Measurements from ENCODE around the gene UNC13A. TPM values are rescaled to one million over a fixed set of nuclear protein-coding genes. Genes with fewer than 3 reads are reported as not detected.

UNC13A gene
- total RNA-seq, 3 donors from 2014 or later (not counting 1 experiment from before 2014, with no cell fraction given), result not detected

- ATAC-seq (no peak), DNase-seq (no peak)
- H3K27me3 Mint-ChIP-seq (ENCODE audit: low read depth in 2 of 2), result no peaks in the 10 kb centered on the region
- intact Hi-C loops (cut with micrococcal nuclease), result loop anchor here (2.0 kb wide), 1 partner anchor 36 kb away; no protein-coding TSS in a partner anchor
- no peaks in the 10 kb centered on the region for H3K9me3 ChIP-seq (ENCODE audit: control insufficient read depth, insufficient read depth, low read length)
- no peak overlapping the region for H3K4me3 ChIP-seq (ENCODE audit: low read length)
- H3K27ac Mint-ChIP-seq, result no peak overlapping the region
- H3K9me3 Mint-ChIP-seq, result no peaks in the 10 kb centered on the region
- no peak overlapping the region for H3K27ac ChIP-seq (ENCODE audit: low read length)
- H3K36me3 Mint-ChIP-seq, result no peaks in the 10 kb centered on the region
- TF ChIP-seq, protein P1, sequence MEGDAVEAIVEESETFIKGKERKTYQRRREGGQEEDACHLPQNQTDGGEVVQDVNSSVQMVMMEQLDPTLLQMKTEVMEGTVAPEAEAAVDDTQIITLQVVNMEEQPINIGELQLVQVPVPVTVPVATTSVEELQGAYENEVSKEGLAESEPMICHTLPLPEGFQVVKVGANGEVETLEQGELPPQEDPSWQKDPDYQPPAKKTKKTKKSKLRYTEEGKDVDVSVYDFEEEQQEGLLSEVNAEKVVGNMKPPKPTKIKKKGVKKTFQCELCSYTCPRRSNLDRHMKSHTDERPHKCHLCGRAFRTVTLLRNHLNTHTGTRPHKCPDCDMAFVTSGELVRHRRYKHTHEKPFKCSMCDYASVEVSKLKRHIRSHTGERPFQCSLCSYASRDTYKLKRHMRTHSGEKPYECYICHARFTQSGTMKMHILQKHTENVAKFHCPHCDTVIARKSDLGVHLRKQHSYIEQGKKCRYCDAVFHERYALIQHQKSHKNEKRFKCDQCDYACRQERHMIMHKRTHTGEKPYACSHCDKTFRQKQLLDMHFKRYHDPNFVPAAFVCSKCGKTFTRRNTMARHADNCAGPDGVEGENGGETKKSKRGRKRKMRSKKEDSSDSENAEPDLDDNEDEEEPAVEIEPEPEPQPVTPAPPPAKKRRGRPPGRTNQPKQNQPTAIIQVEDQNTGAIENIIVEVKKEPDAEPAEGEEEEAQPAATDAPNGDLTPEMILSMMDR (IDR thresholded peaks at IDR 0.05), result no peak
- peaks cover 8 to 45% of the 10 kb centered on the region in 2 donors for H3K4me1 Mint-ChIP-seq
- H3K4me1 ChIP-seq (ENCODE audit: control insufficient read depth, insufficient read depth, low read length), result peaks cover 3% of the 10 kb centered on the region
- H3K4me3 Mint-ChIP-seq, result no peak overlapping the region
- peaks cover 51% of the 10 kb centered on the region for H3K36me3 ChIP-seq (ENCODE audit: control insufficient read depth, insufficient read depth, low read length)
- WGBS (ENCODE audit: insufficient coverage), result 94% methylated on average over 62 of the region's 62 CpGs
- H3K27me3 ChIP-seq (ENCODE audit: control insufficient read depth, insufficient read depth, low read length), result no peaks in the 10 kb centered on the region
Observed at GRCh38 chr19:17726964-17727773, 39.0 kb upstream of the UNC13A start.

- H3K36me3 ChIP-seq (ENCODE audit: control insufficient read depth, insufficient read depth, low read length), result peaks cover 54% of the 10 kb centered on the region
- no peak overlapping the region for H3K27ac ChIP-seq (ENCODE audit: low read length)
- DNase-seq, result no peak
- peaks cover 12% of the 10 kb centered on the region for H3K4me1 ChIP-seq (ENCODE audit: control insufficient read depth, insufficient read depth, low read length)
- Mint-ChIP-seq H3K36me3 (no peaks in the 10 kb centered on the region), H3K4me3 (no peak overlapping the region), H3K27me3 (ENCODE audit: low read depth in 2 of 2) (no peaks in the 10 kb centered on the region), H3K4me1 (peaks cover 13 to 45% of the 10 kb centered on the region in 2 donors), H3K27ac (no peak overlapping the region), H3K9me3 (no peaks in the 10 kb centered on the region)
- H3K4me3 ChIP-seq (ENCODE audit: low read length), result no peak overlapping the region
- H3K9me3 ChIP-seq (ENCODE audit: control insufficient read depth, insufficient read depth, low read length), result no peaks in the 10 kb centered on the region
- 96% methylated on average over 59 of the region's 59 CpGs for WGBS (ENCODE audit: insufficient coverage)
- ATAC-seq, result no peak
- TF ChIP-seq, protein P1 (IDR thresholded peaks at IDR 0.05), result no peak
- H3K27me3 ChIP-seq (ENCODE audit: control insufficient read depth, insufficient read depth, low read length), result no peaks in the 10 kb centered on the region
- intact Hi-C loops (cut with micrococcal nuclease), result loop anchor here (2.0 kb wide), 1 partner anchor 37 kb away; no protein-coding TSS in a partner anchor
Observed at GRCh38 chr19:17726136-17726741, 38.1 kb upstream of the UNC13A start.

DNA sequence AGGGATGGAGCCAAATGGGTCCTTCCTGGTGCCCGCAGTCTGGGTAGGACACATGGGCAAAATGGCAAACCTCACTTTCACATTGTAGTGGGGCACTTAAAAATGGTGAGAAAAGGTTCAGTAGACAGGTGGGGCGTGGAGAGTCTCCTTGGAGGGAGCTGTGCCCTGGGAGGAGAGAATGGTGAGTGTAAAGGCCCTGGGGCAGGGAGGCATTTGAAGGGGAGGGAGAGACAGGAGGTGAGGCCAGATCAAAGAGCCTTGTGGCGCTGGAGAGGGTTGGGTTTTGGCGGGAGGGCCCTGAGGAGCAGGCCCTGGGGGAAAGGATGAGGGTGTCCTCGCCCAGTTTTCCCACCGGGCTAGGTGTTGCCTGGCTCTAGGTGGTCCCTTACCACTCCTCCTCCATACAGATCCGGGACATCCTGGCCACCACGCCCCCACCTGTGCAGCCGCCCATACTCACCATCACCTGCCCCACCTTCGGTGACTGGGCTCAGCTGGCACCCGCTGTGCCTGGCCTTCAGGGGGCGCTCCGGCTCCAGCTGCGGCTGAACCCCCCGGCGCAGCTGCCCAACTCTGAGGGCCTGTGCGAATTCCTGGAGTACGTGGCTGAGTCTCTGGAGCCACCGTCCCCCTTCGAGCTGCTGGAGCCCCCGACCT is 37.4 kb upstream of the UNC13A start:
- Mint-ChIP-seq H3K4me1 (peaks cover 18 to 45% of the 10 kb centered on the region in 2 donors), H3K4me3 (no peak overlapping the region), H3K36me3 (no peaks in the 10 kb centered on the region), H3K9me3 (no peaks in the 10 kb centered on the region), H3K27ac (peak overlapping the region in 1 of 2 donors; percentile 33), H3K27me3 (ENCODE audit: low read depth in 2 of 2) (no peaks in the 10 kb centered on the region)
- Histone ChIP-seq H3K27ac (ENCODE audit: low read length) (no peak overlapping the region), H3K9me3 (ENCODE audit: control insufficient read depth, insufficient read depth, low read length) (no peaks in the 10 kb centered on the region), H3K4me1 (ENCODE audit: control insufficient read depth, insufficient read depth, low read length) (peaks cover 19% of the 10 kb centered on the region), H3K36me3 (ENCODE audit: control insufficient read depth, insufficient read depth, low read length) (peaks cover 50% of the 10 kb centered on the region), H3K27me3 (ENCODE audit: control insufficient read depth, insufficient read depth, low read length) (no peaks in the 10 kb centered on the region), H3K4me3 (ENCODE audit: low read length) (no peak overlapping the region)
- WGBS (ENCODE audit: insufficient coverage), result 94% methylated on average over 21 of the region's 21 CpGs
- peak in 1 of 2 donors; percentile 37 for DNase-seq
- intact Hi-C loops (cut with micrococcal nuclease), result loop anchor here (1.0 to 2.0 kb wide), 2 partner anchors 37 to 50 kb away; no protein-coding TSS in a partner anchor
- TF ChIP-seq, protein P1 (IDR thresholded peaks at IDR 0.05), result peak; percentile 16
- no peak for ATAC-seq

All from natural killer cell (primary cell).